SH-SY5Y (cell line): ENCODE data around the gene DYDC2.

Source experiments
- GATA2 ChIP-seq: IDR thresholded peaks from 2 replicates; pipeline ENCODE4 v1.6.1; 2011; ENCODE audit warnings: mild to moderate bottlenecking, low read depth, low read length
- GATA3 ChIP-seq: IDR thresholded peaks from 2 replicates; pipeline ENCODE4 v1.6.1; 2011; ENCODE audit warnings: low read depth, mild to moderate bottlenecking, low read length, moderate library complexity

- TF ChIP-seq GATA2 = no peak
- TF ChIP-seq GATA3 = no peak
Measured at GRCh38 chr10:80392250-80392649, 35.7 kb downstream of the DYDC2 start.
